NCI-H1092 (cell line): ENCODE data around the gene CHRNA3.

Source experiments
- DNase-seq: peaks from one replicate; lab custom pipeline; 2025; lab: John Stamatoyannopoulos, UW

The CHRNA3 gene

DNA sequence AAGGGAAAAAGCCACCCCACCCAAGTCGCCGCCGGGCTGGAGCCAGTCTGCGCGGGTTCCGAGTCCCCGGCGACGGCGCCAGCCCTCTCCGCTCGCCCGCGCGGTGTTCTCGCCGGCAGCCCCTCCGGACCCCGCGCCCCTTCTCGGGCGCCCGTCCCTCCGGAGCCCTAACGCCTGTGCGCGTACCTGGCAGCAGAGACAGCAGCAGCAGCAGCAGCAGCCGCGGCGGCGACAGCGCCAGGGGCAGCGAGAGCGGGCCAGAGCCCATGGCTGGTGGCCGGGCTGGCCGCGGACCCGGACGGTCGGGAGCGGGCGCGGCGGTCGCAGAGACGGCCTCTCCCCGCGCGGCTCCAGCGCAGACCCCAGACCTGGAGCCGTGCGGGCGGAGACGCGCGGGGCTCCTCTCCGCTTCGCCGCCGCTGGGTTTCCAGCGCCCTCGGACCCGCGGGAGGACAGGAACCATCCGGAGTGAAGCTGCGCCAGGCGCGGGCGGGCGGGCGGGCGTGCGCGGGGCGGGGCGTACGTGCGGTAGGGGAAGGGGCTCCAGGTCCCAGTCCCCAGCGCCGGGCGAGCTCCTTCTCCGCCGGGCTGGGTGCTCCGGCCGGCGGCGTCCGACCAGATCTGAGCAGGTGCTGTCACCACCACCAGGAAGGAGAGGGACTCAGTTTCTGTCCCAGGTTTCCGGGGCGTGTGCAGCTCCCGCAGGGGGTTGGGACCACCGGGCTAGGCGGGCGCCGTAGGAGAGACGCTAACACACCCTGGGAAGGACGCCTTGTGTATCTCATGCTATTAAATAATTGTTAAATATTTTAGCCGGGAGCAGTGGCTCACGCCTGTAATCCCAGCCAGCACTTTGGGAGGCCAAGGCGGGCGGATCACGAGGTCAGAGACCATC, at the start of gene CHRNA3:
Gene CHRNA3, minus strand, starts transcription at position 470 of the 895 bp plus-strand sequence. Its CDS starts 202 bp downstream, at position 268.
- DNase-seq, result no peak

DNA sequence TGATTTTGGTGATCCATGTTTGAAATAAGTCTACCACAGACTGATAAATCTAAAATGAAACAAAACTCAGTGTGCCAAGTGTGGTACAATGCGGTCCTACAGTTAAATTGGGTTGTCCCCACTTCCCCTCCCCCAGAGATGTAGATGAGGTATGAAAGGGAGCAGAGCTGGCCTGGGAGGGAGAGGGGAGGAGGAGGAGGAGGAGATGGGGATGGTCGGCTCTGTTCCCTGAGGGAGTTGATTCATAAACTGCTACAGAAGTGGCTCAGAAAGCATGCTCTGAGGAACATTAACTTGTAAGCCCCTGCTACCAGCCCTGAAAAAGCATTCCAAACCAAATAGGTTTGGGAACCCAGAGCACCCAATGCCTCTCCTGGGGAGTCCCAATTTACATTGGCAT, 48.2 kb upstream of the CHRNA3 start:
- DNase-seq, result no peak

DNA sequence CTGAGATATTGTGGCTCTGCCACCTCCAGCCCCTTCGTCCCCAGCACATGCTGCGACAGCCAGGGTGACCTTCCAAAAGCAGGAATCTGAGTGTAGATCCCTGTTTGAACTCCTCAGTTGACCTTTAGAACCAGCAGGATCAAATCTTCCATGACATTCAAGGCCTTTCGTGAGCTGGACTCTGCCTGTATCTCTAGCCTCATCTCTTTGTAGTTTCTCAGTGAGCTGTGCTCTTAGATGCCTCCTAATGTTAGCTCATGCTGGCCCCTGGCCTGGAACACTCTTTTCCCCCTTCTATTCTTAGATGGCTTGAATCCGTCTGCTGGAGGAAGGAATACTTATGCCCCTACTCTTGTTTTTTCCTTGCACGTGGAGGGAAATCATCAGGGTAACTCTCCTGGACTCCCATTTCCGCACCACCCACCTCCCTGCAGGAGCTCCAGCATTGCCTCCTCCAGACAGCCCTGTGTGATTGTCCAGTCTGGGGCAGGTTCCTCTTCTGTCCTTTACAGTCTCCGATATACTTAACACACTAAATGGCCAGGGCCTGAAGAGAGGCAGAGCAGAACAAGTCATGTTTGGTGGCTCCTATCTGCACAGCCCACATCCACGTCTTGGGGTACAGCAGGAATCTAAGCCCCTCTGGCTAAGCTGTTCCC, 46.9 kb upstream of the CHRNA3 start:
- DNase-seq, result no peak

DNA sequence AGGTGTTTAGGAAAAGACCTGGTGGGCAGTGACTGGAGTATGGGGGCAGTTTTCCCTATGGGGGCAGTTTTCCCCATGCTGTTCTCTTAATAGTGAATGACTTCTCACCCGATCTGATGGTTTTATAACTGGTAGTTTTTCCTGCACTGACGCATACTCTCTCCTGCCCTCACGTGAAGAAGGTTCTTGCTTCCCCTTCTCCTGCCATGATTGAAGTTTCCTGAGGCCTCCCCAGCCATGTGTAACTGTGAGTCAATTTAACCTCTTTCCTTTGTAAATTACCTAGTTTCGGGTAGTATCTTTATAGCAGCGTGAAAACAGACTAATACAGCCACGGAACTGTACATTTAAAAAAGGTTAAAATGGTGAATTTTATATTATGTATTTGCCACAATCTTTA, 45.2 kb upstream of the CHRNA3 start:
- no peak for DNase-seq

DNA sequence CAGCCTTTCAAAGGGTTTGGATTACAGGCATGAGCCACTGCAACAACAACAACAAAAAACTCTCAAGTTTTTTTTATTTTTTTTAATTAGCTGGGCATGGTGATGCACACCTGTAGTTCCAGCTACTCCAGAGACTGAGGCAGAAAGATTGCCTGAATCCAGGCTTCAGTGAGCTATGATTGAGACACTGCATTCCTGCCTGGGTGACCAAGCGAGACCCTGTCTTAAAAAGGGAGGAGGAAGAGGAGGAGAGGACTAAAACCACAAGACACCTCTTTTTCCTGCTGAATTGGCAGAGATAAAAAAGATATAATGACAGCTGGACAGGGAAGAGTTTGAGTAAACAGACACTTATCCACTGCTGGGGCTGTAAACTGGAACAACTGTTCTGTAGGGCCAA, 42.9 kb upstream of the CHRNA3 start:
- DNase-seq, result no peak

DNA sequence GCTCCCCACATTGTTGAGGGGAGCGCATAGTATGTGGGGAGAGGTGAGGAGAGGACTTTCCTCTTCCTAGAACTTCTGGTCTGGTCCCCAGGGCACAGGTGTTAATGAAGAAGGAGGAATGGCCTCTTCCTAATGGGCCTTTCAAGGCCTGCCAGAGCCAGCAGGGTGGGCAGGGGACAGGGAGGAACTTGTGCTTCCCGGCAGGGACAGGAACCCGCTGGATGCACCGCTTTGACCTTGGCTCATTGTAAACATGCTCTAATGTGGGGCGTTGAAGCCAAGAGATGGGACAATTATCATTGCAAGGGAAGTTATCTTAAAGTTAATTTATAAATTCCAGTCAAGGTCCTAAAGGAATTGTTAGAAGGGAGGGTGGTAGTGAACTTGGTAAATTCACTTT, 41.2 kb upstream of the CHRNA3 start:
- DNase-seq, result no peak

DNA sequence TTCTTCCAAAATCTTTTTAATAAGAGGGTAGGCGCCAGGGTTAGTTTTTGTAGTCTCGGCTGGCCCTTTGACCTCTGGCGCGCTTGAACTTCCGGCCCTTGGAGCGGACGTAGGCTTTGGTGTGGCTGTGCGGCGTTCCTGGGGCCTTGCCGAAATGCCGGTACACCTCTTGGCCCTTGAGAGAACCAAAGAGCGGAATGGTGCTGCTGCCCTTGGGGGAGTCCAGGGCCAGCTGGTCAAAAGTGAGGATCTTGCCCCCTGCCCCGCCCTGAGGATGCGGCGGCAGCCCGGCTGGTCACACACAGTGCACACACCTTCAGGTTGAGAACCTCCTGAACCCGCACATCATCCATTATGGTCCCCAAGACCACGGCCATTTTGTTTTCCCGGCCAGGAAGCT, 40.2 kb upstream of the CHRNA3 start:
- DNase-seq, result no peak

DNA sequence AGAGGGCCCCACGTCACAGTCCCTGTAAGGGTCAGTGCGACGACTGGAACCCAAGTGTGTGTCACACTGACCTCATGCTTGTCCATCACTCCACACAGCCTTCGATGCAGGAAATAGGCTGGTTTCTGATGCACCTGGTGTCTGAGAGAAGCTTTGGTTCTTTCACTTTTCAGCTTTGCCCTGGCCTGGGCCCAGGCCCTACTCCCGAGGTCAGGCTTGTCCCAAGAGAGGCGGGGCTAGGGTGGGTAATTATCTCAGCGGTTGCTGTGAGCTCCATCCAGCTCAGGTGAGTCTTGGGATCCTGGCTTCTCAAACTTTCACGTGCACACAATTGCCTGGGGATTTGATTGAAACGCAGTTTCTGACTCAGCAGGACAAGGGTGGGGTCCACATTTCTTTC, 39.8 kb upstream of the CHRNA3 start:
- DNase-seq, result no peak

DNA sequence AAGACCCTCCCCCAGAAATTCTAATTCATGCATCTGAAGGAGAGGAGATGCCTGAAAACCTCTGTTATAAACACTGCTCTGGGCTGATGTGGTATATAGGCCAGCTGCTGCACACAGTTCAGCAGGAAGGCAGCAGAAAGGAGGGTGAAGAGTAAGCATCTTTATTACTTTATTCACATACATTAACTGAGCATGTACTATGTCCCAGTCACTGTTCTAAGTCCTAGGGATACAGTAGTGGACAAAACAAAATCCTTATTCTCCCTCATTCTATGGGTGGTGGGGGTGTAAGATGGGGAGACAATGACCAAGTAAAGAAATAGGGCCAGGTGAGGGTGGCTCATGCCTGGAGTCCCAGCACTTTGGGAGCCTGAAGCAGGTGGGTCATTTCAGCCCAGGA, 38.0 kb upstream of the CHRNA3 start:
- DNase-seq, result no peak

DNA sequence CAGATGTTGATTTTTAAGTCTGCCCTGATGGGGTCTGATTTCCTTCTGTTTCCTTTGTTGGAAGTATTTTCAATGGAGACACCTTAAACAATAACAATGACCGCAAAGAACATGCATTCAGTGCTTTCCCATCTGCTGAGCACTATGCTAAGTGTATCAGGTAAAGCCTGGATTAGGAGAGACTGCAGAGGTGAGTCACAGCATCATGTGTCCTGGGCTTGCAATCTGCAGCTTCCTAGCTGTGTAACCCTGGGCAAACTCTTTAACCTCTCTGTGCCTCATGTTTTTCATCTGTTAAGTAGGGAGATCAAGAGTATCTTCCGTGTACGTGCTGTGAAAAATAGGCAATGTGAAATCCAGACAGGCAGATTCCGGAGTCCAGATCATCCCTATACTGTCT, 33.5 kb upstream of the CHRNA3 start:
- DNase-seq, result no peak

DNA sequence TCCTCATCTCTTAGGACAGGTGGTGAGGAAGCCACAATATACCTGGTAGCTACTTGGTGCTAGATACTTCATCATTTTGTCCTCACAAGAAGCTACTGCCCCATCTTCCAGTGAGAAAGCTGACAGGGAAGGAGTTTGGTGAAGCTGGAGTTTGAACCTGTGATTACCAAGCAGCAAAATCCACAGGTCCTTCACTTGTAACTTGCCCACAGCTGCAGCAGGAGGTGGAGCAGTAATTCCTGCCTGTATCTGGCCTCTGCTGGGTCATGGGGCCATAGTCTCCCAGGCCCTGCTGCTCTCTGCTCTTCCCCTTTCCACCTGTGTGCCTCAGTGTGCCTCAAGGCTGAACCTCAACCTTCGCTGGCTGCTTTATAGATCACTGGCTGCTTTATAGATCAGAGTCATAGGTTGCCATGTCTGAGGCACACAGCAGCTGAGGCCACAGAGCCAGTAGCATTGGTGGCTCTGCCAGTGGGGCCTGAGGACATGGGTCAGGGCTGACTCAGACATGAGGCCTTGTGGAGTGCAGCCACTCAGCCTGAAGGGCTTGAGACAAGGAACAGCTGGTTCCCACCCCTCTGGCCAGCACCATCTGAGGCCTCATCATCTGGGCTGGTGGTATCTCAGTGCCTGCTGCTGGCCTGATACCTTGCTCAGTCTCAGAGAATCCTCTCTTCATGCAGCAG, 31.3 kb upstream of the CHRNA3 start:
- no peak for DNase-seq

DNA sequence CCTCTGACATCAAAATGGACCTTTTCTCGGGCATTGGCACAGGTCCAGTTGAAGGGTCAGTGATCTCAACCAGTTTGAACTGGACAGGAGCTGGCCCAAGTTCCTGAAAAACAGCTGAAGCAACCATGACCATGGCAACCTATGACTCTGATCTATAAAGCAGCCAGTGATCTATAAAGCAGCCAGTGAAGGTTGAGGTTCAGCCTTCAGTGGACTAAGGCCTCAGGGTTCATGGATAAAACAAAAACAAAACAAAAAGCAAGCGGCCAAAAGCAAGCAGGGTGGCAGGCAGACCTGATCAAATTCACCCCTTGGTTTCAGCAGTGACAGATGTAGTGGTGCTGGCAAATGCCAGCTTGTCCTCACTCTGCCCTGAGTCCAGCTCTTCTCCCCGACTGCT, 30.2 kb upstream of the CHRNA3 start:
- DNase-seq, result no peak

DNA sequence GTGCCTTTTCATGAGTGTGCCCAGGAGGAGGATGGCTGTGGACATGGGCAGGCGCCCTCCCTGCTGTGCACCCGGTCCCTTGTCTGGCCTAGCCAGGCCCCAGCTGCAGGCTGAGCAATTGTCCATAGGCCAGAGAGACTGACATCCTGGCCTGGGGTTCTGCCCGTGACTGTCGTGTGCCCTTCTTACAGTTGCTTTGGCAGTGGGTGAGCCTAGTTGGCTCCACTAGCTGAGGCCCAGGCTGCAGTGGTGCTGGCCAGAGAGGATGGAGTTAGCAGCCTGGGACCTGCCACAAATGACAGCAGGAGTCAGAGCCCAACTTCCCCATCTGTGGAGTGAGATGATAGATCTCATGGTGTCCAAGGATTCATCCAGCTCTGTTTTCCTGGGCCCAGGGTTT, 29.2 kb upstream of the CHRNA3 start:
- DNase-seq, result no peak

DNA sequence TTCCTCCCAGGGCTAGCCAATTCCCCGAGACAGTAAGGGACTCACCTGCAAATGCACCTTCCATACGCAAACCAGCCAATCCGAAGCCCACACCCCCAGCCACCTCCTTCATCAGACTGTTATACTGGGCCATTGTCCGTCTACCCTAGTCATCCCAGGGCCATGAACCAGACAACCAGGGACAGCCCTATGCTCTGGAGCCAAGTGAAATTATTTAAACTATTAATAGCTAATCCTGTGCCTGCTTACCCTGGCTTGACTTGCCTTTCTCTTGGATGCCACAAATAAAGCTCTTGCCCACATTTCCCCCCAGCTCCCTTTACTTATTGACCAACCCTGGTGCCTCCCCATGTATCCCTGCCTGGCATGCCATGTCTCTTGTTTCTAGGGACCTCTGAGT, 24.2 kb upstream of the CHRNA3 start:
- DNase-seq, result no peak

DNA sequence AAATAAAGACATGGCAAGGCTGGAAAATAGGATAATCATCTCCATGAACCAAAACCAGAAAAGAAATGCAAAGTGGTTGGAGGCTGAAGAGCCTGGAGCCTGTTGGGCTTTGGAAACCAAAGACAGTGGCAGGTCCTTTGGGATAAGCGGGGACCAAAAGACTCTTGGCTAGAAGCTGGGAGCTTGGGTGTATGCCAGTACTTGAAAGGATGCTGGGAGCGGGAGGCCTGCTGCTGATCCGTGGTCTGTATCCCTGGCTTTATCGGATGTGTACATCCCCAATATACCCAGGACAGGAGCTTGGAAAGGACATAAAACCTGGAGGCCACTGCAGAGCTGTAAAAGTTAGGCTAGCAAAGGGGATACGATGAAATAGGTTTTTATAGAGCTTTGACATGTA, 21.5 kb upstream of the CHRNA3 start:
- DNase-seq, result no peak

DNA sequence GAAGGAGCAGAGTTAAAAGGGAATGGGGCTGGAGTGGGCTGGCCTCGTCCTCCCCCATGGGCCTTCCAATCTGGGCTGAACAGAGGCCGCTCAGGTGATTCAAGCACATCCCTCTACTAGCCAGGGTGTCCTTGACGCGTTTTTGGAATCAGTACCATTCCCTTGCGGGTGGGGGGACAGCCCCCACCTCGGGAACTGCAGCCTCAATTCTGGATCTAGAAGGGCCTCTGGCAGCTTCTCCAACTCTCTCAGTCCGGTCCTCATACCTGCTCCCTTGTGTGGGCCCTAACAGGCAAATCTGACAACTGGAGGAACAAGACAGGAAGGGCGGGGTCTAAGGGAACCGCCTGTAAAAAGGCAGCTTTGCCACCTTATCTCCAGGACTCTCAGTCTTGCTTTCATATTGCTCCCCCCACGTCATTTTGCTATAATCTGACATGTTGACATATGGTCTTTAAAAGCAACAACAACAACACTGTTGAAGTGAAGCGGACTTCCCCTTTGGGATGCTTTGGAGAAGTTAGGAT, 21.0 kb upstream of the CHRNA3 start:
- DNase-seq, result no peak

DNA sequence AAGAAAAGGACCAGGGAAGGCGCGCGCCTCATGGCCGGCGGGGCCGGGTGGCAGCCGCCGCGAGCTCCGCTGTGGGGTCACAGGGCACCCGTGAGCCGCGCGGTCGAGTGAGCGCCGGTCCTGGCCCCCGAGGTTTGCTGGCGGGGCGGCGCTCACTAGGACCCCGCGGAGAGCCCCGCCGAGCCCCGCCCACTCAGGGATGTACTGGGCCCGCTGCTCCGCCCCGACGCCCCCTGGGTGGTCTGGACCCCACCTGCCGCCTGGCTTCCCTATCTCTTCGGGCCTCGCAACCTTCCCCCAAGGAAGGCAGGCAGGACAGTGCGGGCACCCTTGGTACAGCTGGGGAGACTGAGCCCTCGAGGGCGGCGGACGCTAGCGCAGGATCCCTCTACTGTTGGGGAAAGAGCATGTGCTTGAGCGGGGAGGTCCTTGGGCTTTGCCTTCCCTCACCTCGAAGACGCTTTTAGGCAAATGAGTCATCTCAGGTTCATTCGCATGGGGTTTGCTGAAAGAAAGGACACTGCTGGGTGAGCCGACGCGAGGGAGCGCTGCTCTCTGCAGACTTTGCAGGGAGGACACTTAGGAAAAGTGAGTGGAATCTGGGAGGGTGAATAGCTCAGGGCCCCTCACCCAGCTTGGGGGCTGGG, 20.4 kb upstream of the CHRNA3 start, which contains the start of gene CHRNB4:
Gene CHRNB4, minus strand, starts transcription at position 109 of the 647 bp plus-strand sequence. Its CDS starts 77 bp downstream, at position 32.
- DNase-seq, result no peak

DNA sequence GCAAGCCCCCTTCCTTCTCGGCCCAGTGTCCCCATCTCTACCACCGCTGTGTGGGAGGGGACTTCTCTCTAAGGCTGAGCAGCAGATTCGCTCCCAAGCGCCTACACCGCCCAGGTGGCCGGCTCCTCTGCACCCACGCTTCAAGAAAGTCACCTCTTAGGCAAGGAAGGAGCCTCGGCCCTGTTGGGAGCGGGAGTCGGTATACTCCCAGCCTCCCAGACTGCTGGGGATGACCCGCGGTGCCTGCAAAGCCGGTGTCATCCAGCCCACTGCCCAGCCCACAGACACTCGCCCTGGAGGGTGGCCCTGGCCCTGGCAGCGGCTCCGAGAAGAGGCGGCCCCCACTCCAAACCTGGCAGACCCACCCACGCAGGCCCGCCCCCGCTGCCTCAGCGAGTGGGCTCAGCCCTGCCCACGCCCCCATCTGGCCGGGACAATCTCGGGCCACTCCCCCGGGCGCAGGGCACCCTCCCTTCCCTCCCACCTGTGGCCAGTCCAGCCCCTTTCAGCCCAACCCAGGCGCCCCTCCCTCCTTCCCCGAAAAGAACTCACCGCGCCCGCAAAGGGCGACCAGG, 19.8 kb upstream of the CHRNA3 start:
- DNase-seq, result no peak

DNA sequence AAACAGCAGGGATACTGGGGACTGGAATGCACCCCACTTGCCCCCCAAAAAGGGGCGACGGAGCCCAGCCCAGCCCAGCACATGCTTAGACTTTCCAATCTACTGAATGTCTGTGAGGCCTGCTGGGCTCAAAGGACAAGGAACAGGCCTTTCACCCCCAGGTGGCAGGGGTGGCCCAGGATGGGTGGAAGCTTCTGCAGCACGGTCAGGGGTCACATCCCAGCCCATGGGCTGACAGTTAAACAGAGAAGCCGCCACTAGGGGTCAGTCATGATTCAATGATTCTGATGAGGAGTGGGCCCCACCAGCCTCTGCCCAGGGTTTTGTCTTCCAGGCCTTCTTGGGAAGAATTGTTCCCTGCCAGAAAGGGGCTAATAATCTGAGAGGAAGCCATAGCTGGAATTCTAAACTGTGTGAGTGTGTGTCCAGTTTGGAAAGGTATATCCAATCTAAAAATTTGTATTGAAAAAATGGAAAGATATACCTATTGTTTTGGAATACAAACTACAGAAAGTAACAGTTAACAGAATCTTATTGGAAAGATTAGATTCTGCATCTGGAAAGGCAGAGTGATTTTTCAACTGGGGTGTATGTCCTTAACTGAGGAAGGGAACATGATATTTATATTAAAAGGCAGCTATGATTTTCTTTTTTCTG, 18.0 kb upstream of the CHRNA3 start:
- DNase-seq, result peak; percentile 62

DNA sequence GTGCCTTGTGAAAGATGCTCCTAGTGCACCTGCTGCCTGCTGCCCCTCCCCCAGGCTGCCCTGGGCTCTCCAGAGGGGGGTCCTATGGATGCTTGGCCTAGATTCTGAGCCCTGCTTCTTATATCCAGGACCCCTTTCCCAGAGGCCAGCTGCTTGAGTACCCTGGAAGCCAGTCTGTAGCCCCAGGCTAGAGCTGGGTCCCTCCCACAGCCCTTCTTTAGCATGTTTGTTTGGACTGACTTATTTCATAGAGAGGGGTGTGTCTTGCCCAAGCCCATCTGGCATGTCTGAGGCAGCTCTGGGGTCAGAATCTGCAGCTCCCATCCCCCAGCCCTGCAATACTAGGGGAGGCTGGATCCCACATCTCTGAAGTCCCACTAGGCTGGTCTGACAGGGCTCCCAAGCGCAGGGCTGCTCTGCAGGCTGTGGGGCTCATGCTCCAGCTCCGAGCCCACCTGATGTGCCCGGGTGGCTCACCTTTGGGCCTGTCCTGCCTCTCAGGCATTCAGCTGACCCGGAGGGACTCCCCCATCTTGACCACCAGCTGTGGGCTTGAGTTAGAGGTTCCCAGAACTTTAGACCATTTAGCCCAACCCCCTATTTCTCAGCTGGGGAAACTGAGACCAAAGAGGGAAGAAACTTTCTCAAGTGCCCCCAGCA, 17.1 kb upstream of the CHRNA3 start:
- no peak for DNase-seq
